CD4-positive, alpha-beta T cell (primary cell): ENCODE measurements around the gene APLP1. TPM values are rescaled to one million over a fixed set of nuclear protein-coding genes. Genes with fewer than 3 reads are reported as not detected.

Source experiments
- ATAC-seq: fragments of 200-7000 bp; cut with Tn5 transposase; one replicate; pipeline ENCODE4 v1.10.0; 2022; ENCODE audit warnings: mild to moderate bottlenecking; ENCODE audit not compliant: poor library complexity
- CTCF ChIA-PET: fragments of 350-600 bp; sonication (Branson Sonifier 250); formaldehyde crosslinking; loops from one replicate; lab custom pipeline; 2021; ENCODE audit warnings: antibody characterized with exemption, inconsistent platforms; lab: Charles Lee
- POLR2A ChIA-PET: fragments of 350-600 bp; sonication (Branson Sonifier 250); formaldehyde crosslinking; loops from one replicate; lab custom pipeline; 2021; ENCODE audit warnings: antibody characterized with exemption, inconsistent platforms; lab: Charles Lee
- DNase-seq, 14 experiments: peaks; one replicate each; pipeline ENCODE4 v3.0.0-alpha.2; 2013 to 2020; ENCODE audit warnings: mixed read lengths in 2 of 14
- H3K27ac ChIP-seq, 2 donors: one replicate each; pipeline versions ENCODE4 v1.5.1 to v1.7.0; 2013; ENCODE audit warnings: low read length in 2 of 2, low read depth in 1 of 2, mild to moderate bottlenecking in 1 of 2
- H3K27me3 ChIP-seq, 2 experiments: 1 replicate in 1 of 2; 2 replicates in 1 of 2; pipeline versions ENCODE4 v1.6.1 to v1.7.0; 2013; ENCODE audit warnings: low read length in 2 of 2, control low read depth in 1 of 2, mild to moderate bottlenecking in 1 of 2, moderate library complexity in 1 of 2; ENCODE audit not compliant: insufficient read depth in 2 of 2, control insufficient read depth in 1 of 2
- H3K36me3 ChIP-seq: one replicate; pipeline ENCODE4 v1.6.1; 2013; ENCODE audit warnings: low read length, control low read depth; ENCODE audit not compliant: insufficient read depth
- H3K4me1 ChIP-seq: one replicate; pipeline ENCODE4 v1.6.1; 2013; ENCODE audit warnings: low read length, control low read depth; ENCODE audit not compliant: insufficient read depth
- H3K4me3 ChIP-seq: one replicate; pipeline ENCODE4 v1.5.1; 2013; ENCODE audit warnings: mild to moderate bottlenecking, low read length, moderate library complexity
- H3K9me3 ChIP-seq, 2 experiments: 1 replicate in 1 of 2; 2 replicates in 1 of 2; pipeline versions ENCODE4 v1.6.1 to v1.7.0; 2013; ENCODE audit warnings: low read length in 2 of 2, mild to moderate bottlenecking in 2 of 2, control low read depth in 1 of 2, moderate library complexity in 1 of 2; ENCODE audit not compliant: control insufficient read depth in 1 of 2, insufficient read depth in 1 of 2
- H3K27ac Mint-ChIP-seq: one replicate; pipeline ENCODE4 v1.8.0; 2020; ENCODE audit warnings: mixed read lengths
- H3K27me3 Mint-ChIP-seq: one replicate; pipeline ENCODE4 v1.8.0; 2021; ENCODE audit warnings: mixed read lengths
- H3K36me3 Mint-ChIP-seq: one replicate; pipeline ENCODE4 v1.8.0; 2021; ENCODE audit warnings: low read depth, mixed read lengths
- H3K4me1 Mint-ChIP-seq: one replicate; pipeline ENCODE4 v1.8.0; 2021; ENCODE audit warnings: low read depth, mixed read lengths
- H3K4me3 Mint-ChIP-seq: one replicate; pipeline ENCODE4 v1.8.0; 2020; ENCODE audit warnings: mild to moderate bottlenecking, mixed read lengths
- H3K9me3 Mint-ChIP-seq: one replicate; pipeline ENCODE4 v1.8.0; 2020; ENCODE audit warnings: mixed read lengths
- intact Hi-C, 2 experiments: fragments of 100-400 bp; cut with DNase I in 1 of 2; cut with micrococcal nuclease in 1 of 2; formaldehyde crosslinking; loops; one replicate each; pipeline versions ENCODE4 v1.15.1 to v1.9.0; 2023 to 2025; cut with DNase I, micrococcal nuclease
- total RNA-seq, 174 experiments: library from RNA in 2 of 174; stranded (reverse) in 2 of 174; gene quantifications; one replicate each; pipeline ENCODE4 v1.2.3 and lab custom pipeline; 2021 to 2026
- TF ChIP-seq, protein P1 (sequence below): fragments of 200-600 bp; IDR thresholded peaks from one replicate; pipeline ENCODE4 v1.8.0; 2022; ENCODE audit warnings: antibody characterized with exemption, mild to moderate bottlenecking

The APLP1 gene
- total RNA-seq, 2 experiments from 2014 or later: not detected

DNA sequence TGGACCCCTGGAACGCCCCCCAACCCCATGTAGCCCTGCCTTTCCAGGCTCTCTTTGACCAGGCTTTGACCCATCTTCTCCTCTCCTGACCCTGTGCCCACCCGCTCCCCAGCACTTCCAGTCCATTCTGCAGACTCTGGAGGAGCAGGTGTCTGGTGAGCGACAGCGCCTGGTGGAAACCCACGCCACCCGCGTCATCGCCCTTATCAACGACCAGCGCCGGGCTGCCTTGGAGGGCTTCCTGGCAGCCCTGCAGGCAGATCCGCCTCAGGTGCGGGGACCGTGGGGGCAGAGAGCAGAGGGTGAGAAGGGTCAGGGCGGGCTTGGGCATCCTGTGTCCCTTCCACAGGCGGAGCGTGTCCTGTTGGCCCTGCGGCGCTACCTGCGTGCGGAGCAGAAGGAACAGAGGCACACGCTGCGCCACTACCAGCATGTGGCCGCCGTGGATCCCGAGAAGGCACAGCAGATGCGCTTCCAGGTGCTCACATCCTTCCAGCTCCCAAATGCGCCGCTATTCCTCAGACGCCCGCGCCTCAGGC, 6.1 kb downstream of the APLP1 start:
- ChIA-PET POLR2A (no interaction called here), CTCF (no interaction called here)
- H3K27me3 Mint-ChIP-seq: peaks cover 75% of the 10 kb centered on the region
- peaks cover 9% of the 10 kb centered on the region for H3K4me1 Mint-ChIP-seq
- H3K4me1 ChIP-seq: peaks cover 12% of the 10 kb centered on the region
- DNase-seq (no peak), ATAC-seq (no peak)
- TF ChIP-seq, protein P1, sequence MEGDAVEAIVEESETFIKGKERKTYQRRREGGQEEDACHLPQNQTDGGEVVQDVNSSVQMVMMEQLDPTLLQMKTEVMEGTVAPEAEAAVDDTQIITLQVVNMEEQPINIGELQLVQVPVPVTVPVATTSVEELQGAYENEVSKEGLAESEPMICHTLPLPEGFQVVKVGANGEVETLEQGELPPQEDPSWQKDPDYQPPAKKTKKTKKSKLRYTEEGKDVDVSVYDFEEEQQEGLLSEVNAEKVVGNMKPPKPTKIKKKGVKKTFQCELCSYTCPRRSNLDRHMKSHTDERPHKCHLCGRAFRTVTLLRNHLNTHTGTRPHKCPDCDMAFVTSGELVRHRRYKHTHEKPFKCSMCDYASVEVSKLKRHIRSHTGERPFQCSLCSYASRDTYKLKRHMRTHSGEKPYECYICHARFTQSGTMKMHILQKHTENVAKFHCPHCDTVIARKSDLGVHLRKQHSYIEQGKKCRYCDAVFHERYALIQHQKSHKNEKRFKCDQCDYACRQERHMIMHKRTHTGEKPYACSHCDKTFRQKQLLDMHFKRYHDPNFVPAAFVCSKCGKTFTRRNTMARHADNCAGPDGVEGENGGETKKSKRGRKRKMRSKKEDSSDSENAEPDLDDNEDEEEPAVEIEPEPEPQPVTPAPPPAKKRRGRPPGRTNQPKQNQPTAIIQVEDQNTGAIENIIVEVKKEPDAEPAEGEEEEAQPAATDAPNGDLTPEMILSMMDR: no peak
- no peak overlapping the region for H3K27ac Mint-ChIP-seq
- H3K36me3 Mint-ChIP-seq: no peaks in the 10 kb centered on the region
- H3K27me3 ChIP-seq: peaks cover 26 to 39% of the 10 kb centered on the region in 2 experiments
- H3K27ac ChIP-seq: no peak overlapping the region
- no peak overlapping the region for H3K4me3 Mint-ChIP-seq
- intact Hi-C loops: no loop called here
- H3K9me3 ChIP-seq: peaks cover 0 to 19% of the 10 kb centered on the region in 2 experiments
- no peaks in the 10 kb centered on the region for H3K9me3 Mint-ChIP-seq
- H3K4me3 ChIP-seq: no peak overlapping the region
- H3K36me3 ChIP-seq: no peaks in the 10 kb centered on the region

DNA sequence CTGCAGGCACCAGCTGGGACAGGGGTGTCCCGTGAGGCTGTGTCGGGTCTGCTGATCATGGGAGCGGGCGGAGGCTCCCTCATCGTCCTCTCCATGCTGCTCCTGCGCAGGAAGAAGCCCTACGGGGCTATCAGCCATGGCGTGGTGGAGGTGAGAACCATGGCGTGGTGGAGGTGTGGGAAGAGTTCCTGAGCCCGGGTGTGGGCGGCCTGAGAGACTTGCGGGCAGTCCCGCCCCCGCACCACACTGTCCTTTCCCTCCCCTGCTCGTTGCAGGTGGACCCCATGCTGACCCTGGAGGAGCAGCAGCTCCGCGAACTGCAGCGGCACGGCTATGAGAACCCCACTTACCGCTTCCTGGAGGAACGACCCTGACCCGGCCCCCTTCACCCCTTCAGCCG, 10.7 kb downstream of the APLP1 start:
- Mint-ChIP-seq H3K27me3 (peaks cover 46% of the 10 kb centered on the region), H3K9me3 (no peaks in the 10 kb centered on the region), H3K4me3 (no peak overlapping the region), H3K4me1 (peaks cover 10% of the 10 kb centered on the region), H3K36me3 (no peaks in the 10 kb centered on the region), H3K27ac (no peak overlapping the region)
- POLR2A ChIA-PET: no interaction called here
- peak in 1 of 14 experiments; percentile 26 for DNase-seq
- no peaks in the 10 kb centered on the region for H3K36me3 ChIP-seq
- peaks cover 15 to 18% of the 10 kb centered on the region in 2 experiments for H3K27me3 ChIP-seq
- TF ChIP-seq, protein P1: no peak
- peaks cover 0 to 6% of the 10 kb centered on the region in 2 experiments for H3K9me3 ChIP-seq
- H3K4me1 ChIP-seq: peaks cover 12% of the 10 kb centered on the region
- CTCF ChIA-PET: interaction anchor here (1.2 kb wide), 1 partner anchor 53 kb away, joined by 4 read pairs; no protein-coding TSS in a partner anchor
- no peak overlapping the region for H3K4me3 ChIP-seq
- ATAC-seq: no peak
- intact Hi-C loops: no loop called here
- no peak overlapping the region for H3K27ac ChIP-seq

DNA sequence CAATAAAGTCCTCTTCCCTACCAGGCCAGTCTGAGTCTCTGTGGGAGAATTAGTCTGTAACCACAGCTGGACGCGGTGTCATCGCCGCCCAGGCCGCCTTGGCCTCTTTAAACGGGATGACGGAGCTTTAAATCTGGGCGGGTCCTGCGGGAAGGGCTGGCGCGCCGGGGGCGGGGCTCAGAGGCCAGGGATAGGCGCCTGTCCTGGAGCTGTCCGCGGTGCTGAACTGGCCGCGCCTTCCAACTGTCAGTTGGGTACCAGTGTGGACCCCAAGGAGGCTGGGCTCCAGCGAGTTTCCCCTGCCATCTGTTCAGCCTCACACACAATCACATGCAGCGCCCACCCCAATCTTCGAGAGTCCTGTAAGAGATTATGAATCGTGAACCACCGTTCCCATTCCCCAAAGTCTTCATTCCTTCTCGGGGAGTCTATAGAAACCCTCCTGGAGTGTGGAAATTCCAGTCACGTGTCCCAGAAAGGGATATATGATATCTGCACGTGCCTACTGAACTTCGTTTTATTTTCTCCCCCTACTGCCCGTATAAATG, 11.5 kb downstream of the APLP1 start:
- H3K9me3 ChIP-seq: peaks cover 0 to 6% of the 10 kb centered on the region in 2 experiments
- Mint-ChIP-seq H3K9me3 (no peaks in the 10 kb centered on the region), H3K36me3 (no peaks in the 10 kb centered on the region), H3K27ac (no peak overlapping the region), H3K4me3 (no peak overlapping the region), H3K4me1 (peaks cover 14% of the 10 kb centered on the region), H3K27me3 (peaks cover 44% of the 10 kb centered on the region)
- peaks cover 12% of the 10 kb centered on the region for H3K4me1 ChIP-seq
- H3K36me3 ChIP-seq: no peaks in the 10 kb centered on the region
- H3K27me3 ChIP-seq: peaks cover 15 to 18% of the 10 kb centered on the region in 2 experiments
- peak; percentile 48 to 87 (median 63) for DNase-seq
- TF ChIP-seq, protein P1: no peak
- no peak overlapping the region for H3K4me3 ChIP-seq
- ChIA-PET POLR2A (no interaction called here), CTCF (interaction anchor here (1.2 kb wide), 1 partner anchor 52 kb away, joined by 4 read pairs; no protein-coding TSS in a partner anchor)
- peak; percentile 65 for ATAC-seq
- no peak overlapping the region for H3K27ac ChIP-seq
- intact Hi-C loops: no loop called here
